ENCODE data around the gene LKAAEAR1. TPM values are rescaled to one million over a fixed set of nuclear protein-coding genes. Genes with fewer than 3 reads are reported as not detected.

LKAAEAR1 gene
- total RNA-seq, 4 donors from 2014 or later: 0.81 TPM; not detected in 3

DNA sequence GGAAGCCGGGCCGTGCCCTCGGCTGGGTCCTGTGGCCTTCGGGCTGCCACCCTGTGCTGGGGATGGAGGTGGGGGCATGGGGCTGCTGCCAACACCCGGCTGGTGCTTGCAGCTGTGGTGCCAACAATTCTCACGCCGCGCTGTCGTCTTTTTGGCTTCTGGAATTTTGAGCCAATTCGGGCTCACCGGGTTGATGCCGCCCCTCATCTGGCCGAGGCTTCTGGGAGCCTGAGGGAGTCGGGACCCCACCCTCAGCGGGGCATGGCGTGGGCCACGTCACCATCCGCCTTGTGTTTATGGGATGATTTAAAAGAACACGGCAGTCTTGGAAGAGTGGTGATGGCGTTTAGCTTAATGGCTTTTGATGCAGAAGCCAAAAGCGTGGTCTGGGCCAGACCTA lies 31.8 kb upstream of the LKAAEAR1 start:
- H3K27ac ChIP-seq: no peak overlapping the region
- H3K4me3 ChIP-seq: no peak overlapping the region
- peaks cover 12% of the 10 kb centered on the region for H3K27me3 ChIP-seq
- H3K9me3 ChIP-seq: no peaks in the 10 kb centered on the region
- no peak for ATAC-seq
- no peaks in the 10 kb centered on the region for H3K36me3 ChIP-seq
- no peak for TF ChIP-seq EP300 (IDR thresholded peaks at IDR 0.05)
- TF ChIP-seq, protein P1, sequence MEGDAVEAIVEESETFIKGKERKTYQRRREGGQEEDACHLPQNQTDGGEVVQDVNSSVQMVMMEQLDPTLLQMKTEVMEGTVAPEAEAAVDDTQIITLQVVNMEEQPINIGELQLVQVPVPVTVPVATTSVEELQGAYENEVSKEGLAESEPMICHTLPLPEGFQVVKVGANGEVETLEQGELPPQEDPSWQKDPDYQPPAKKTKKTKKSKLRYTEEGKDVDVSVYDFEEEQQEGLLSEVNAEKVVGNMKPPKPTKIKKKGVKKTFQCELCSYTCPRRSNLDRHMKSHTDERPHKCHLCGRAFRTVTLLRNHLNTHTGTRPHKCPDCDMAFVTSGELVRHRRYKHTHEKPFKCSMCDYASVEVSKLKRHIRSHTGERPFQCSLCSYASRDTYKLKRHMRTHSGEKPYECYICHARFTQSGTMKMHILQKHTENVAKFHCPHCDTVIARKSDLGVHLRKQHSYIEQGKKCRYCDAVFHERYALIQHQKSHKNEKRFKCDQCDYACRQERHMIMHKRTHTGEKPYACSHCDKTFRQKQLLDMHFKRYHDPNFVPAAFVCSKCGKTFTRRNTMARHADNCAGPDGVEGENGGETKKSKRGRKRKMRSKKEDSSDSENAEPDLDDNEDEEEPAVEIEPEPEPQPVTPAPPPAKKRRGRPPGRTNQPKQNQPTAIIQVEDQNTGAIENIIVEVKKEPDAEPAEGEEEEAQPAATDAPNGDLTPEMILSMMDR (IDR thresholded peaks at IDR 0.05): no peak
- no peak for TF ChIP-seq POLR2A (IDR thresholded peaks at IDR 0.05)
- no peak for TF ChIP-seq POLR2AphosphoS5 (IDR thresholded peaks at IDR 0.05)
- WGBS, 2 donors (ENCODE audit: low coverage in 1 of 2): 30% methylated on average over 2 of the region's 21 CpGs; no CpG with 5 or more reads in 1 of the 2 donors
- H3K4me1 ChIP-seq: peaks cover 0 to 9% (median 3%) of the 10 kb centered on the region in 3 donors

DNA sequence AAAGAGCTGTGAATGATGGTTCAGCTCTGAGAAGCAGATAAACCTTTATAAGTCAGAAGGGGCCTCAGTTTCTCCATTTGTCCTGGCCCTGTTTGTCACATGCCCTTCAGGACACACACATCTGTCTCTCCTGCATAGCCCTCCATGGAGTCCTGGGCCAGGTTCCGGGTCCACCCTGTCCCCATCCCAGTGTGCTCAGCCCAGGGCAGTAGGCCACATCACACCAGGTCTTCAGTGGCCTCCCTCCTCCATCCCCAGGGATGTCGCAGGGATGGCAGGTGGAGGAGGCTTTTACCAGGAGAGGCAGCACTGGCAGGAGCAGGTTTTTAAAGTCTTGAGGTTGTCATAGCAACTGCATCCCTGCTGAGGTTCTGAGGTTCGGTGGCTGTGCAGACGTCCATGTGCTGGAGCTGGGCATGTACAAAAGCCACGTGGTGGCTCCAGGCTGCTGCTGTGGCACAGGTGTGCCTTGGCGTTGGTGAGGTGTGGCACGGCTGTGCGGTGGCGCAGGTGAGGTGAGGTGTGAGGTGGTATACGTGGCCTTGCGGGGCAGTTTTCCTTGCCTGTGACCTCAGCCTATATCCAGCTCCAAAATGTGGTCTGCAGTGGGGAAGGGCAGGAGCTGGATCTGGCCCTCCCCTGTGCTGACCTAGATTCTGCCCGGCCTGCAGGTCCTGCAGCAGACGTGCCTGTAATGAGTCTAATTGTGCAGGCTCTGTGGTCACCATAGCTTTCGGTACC lies 31.1 kb upstream of the LKAAEAR1 start:
- no peak overlapping the region for H3K27ac ChIP-seq
- H3K9me3 ChIP-seq: no peaks in the 10 kb centered on the region
- no peak overlapping the region for H3K4me3 ChIP-seq
- 75 to 100% methylated on average over 2 to 6 of the region's 14 CpGs for WGBS, 2 donors (ENCODE audit: low coverage in 1 of 2)
- TF ChIP-seq POLR2A (IDR thresholded peaks at IDR 0.05) (no peak), EP300 (IDR thresholded peaks at IDR 0.05) (no peak), POLR2AphosphoS5 (IDR thresholded peaks at IDR 0.05) (no peak)
- TF ChIP-seq, protein P1 (IDR thresholded peaks at IDR 0.05): no peak
- H3K27me3 ChIP-seq: peaks cover 7% of the 10 kb centered on the region
- peaks cover 0 to 5% (median 2%) of the 10 kb centered on the region in 3 donors for H3K4me1 ChIP-seq
- no peaks in the 10 kb centered on the region for H3K36me3 ChIP-seq
- no peak for ATAC-seq

DNA sequence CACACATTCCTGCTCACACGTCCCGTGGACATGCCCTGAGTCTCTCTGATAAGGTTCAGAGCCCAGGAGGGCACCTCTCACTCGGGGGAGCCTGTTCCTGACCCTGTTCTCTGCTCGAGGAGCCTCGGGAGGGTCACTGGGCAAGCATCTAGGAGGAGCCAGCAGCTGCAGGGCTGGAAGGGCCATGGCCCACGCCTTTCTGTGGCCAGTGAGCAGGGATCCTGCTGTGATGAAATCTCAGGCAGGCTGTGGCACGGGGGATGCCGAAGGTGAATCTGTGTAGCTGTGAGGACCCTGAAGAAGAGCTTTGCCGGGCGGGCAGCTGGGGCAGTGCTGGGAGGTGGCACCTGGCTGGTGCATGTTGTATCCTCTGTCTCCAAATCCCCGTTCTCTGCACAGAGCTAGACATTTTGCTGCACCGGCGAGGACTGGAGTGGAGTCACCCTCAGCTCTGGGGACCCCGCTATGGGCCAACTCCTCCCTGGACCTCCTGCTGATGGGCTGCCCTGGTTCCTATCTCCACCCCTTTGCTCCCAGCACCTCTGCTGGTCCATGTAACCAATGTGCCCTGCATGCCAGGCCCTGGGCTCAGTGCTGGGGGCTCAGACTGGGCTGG lies 30.3 kb upstream of the LKAAEAR1 start:
- 80% methylated on average over 1 of the region's 14 CpGs; no CpG with 5 or more reads in 1 of the 2 donors for WGBS, 2 donors (ENCODE audit: low coverage in 1 of 2)
- no peak overlapping the region for H3K4me3 ChIP-seq
- H3K36me3 ChIP-seq: no peaks in the 10 kb centered on the region
- peaks cover 2% of the 10 kb centered on the region for H3K27me3 ChIP-seq
- H3K27ac ChIP-seq: no peak overlapping the region
- TF ChIP-seq EP300 (IDR thresholded peaks at IDR 0.05): no peak
- no peak for TF ChIP-seq POLR2AphosphoS5 (IDR thresholded peaks at IDR 0.05)
- TF ChIP-seq, protein P1 (IDR thresholded peaks at IDR 0.05): no peak
- no peak for TF ChIP-seq POLR2A (IDR thresholded peaks at IDR 0.05)
- no peak for ATAC-seq
- H3K4me1 ChIP-seq: no peaks in the 10 kb centered on the region
- H3K9me3 ChIP-seq: no peaks in the 10 kb centered on the region

DNA sequence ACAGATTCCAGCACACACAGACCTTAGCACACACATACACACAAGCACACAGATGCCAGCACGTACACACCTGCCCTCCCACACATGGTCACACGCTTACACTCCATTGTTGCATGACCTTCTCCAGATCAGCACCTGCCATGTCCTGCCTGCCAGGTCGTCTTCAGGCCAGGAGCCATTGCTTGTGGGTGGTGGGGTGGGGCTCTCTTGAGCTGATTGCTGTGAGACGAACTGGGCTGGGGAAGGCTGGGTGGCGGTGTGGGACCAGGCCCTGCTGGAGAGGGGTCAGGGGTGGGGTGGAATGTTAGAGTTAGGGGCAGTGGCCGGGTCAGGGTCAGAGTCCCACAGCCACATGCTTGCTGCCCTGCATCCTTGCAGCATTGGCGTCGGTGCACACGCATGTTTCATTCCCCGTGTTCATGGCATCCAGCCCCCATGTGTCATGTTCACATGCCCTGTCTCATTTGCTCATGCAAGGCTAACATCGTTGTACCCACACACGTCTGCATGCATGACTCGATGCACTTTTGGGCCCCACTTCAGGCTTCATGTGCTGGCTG lies 29.7 kb upstream of the LKAAEAR1 start:
- H3K9me3 ChIP-seq: no peaks in the 10 kb centered on the region
- no peak for TF ChIP-seq POLR2AphosphoS5 (IDR thresholded peaks at IDR 0.05)
- no peak for TF ChIP-seq EP300 (IDR thresholded peaks at IDR 0.05)
- TF ChIP-seq, protein P1 (IDR thresholded peaks at IDR 0.05): no peak
- no peak for TF ChIP-seq POLR2A (IDR thresholded peaks at IDR 0.05)
- H3K36me3 ChIP-seq: no peaks in the 10 kb centered on the region
- no peak overlapping the region for H3K27ac ChIP-seq
- H3K27me3 ChIP-seq: peaks cover 4% of the 10 kb centered on the region
- ATAC-seq: no peak
- no peaks in the 10 kb centered on the region for H3K4me1 ChIP-seq
- WGBS, 2 donors (ENCODE audit: low coverage in 1 of 2): 80% methylated on average over 9 of the region's 13 CpGs; no CpG with 5 or more reads in 1 of the 2 donors
- no peak overlapping the region for H3K4me3 ChIP-seq
